WTC11 (cell line): ENCODE measurements around the gene CPT1A.

Experiments used
- AFF4 ChIP-seq: sonication (generic); formaldehyde crosslinking; IDR thresholded peaks from 2 replicates; pipeline ENCODE4 v1.8.1; 2023; ENCODE audit warnings: mild to moderate bottlenecking, missing genetic modification reagents, borderline replicate concordance
- CTCF ChIP-seq: fragments of 200-600 bp; IDR thresholded peaks from 2 replicates; pipeline ENCODE4 v1.8.0; 2022; ENCODE audit warnings: antibody characterized with exemption
- FOXK1 ChIP-seq: sonication (generic); formaldehyde crosslinking; IDR thresholded peaks from 2 replicates; pipeline ENCODE4 v1.8.0; 2022; ENCODE audit warnings: mild to moderate bottlenecking, moderate library complexity, missing genetic modification reagents
- MAX ChIP-seq: sonication (generic); formaldehyde crosslinking; IDR thresholded peaks from 2 replicates; pipeline ENCODE4 v1.8.0; 2022; ENCODE audit warnings: mild to moderate bottlenecking, missing genetic modification reagents
- ZNF121 ChIP-seq: sonication (generic); formaldehyde crosslinking; IDR thresholded peaks from 2 replicates; pipeline ENCODE4 v1.8.0; 2023; ENCODE audit warnings: missing genetic modification reagents

- TF ChIP-seq CTCF = no peak
- no peak for TF ChIP-seq ZNF121 (CRISPR knock-in tag)
- TF ChIP-seq FOXK1 (CRISPR knock-in tag) = no peak
- no peak for TF ChIP-seq AFF4
- no peak for TF ChIP-seq MAX
Observed at GRCh38 chr11:68763926-68764657, 77.6 kb downstream of the CPT1A start.
